Keratinocyte (primary cell): ENCODE data around the gene MS4A8.

ENCODE experiments used
- EZH2 ChIP-seq: IDR thresholded peaks from one replicate; pipeline ENCODE4 v1.6.1; 2012; ENCODE audit warnings: inconsistent platforms, mild to moderate bottlenecking, low read length, moderate library complexity
- TF ChIP-seq, protein P1 (sequence below), 3 experiments: IDR thresholded peaks in 1 of 3; conservative IDR thresholded peaks in 1 of 3; optimal IDR thresholded peaks in 1 of 3; 2 replicates in 2 of 3; 3 replicates in 1 of 3; pipeline versions ENCODE3 to v1.5.1; 2011; ENCODE audit warnings: low read length in 3 of 3, mild to moderate bottlenecking in 3 of 3, moderate library complexity in 2 of 3, control low read depth in 1 of 3, inconsistent platforms in 1 of 3; ENCODE audit not compliant: insufficient read depth in 2 of 3; ENCODE audit errors: extremely low read depth in 1 of 3

DNA sequence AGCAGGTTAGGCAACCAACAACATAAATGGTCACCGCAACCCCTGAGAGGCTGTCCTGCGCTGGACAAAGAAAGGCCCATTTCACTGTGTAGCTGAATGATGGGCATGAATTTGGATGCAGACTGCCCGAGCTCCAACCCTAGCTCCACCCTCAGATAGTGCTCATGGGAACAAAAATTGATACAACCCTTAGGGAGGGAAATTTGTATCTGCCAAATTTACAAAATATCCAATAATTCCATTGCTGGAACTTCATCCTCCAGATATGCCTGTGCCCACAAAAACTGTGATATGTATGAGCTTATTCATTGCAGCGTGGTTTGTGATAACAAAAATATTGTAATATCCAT is 2.0 kb downstream of the MS4A8 start:
- TF ChIP-seq, protein P1, sequence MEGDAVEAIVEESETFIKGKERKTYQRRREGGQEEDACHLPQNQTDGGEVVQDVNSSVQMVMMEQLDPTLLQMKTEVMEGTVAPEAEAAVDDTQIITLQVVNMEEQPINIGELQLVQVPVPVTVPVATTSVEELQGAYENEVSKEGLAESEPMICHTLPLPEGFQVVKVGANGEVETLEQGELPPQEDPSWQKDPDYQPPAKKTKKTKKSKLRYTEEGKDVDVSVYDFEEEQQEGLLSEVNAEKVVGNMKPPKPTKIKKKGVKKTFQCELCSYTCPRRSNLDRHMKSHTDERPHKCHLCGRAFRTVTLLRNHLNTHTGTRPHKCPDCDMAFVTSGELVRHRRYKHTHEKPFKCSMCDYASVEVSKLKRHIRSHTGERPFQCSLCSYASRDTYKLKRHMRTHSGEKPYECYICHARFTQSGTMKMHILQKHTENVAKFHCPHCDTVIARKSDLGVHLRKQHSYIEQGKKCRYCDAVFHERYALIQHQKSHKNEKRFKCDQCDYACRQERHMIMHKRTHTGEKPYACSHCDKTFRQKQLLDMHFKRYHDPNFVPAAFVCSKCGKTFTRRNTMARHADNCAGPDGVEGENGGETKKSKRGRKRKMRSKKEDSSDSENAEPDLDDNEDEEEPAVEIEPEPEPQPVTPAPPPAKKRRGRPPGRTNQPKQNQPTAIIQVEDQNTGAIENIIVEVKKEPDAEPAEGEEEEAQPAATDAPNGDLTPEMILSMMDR (optimal IDR thresholded peaks at IDR 0.05 in 1 of 3, IDR thresholded peaks at IDR 0.05 in 1 of 3, conservative IDR thresholded peaks at IDR 0.05 in 1 of 3; ENCODE audit: extremely low read depth in 1 of 3, insufficient read depth in 2 of 3, low read length in 3 of 3): no peak
- no peak for TF ChIP-seq EZH2
